Subcutaneous adipose tissue (tissue), 4 donors: Measurements from ENCODE around the gene SLC43A2. TPM values are rescaled to one million over a fixed set of nuclear protein-coding genes. Genes with fewer than 3 reads are reported as not detected.

Source experiments
- total RNA-seq, 4 donors: library from RNA; depleted of rRNA; stranded (reverse); fragments of >200 nt; gene quantifications; one replicate each; pipeline ENCODE4 v1.1.0, GENCODE V29; 2016
- TF ChIP-seq, protein P1 (sequence below): fragments of 450-650 bp; IDR thresholded peaks from one replicate; pipeline ENCODE4 v1.5.1; 2016; ENCODE audit warnings: low read depth, mild to moderate bottlenecking, control low read depth, antibody characterized with exemption, moderate library complexity

The SLC43A2 gene
- total RNA-seq, 4 donors from 2014 or later = 7.3 to 25.6 (median 16.7) TPM

DNA sequence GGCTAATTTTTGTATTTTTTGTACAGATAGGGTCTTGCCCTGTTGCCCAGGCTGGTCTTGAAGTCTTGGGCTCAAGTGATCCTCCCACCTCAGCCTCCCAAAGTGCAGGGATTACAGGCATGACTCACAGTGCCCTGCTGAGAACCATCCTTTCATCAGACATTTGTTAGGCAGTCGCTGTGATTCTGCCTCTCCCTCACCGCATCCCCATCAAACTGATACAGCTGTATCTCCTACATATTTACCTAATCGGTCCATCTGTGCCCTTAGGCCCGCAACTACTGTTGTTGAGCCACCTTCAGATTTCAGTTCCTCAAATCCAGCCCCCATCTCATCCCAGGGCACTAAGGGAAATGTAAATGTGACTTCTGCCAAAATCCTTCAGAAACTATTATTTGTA, 2.0 kb upstream of the SLC43A2 start:
- TF ChIP-seq, protein P1, sequence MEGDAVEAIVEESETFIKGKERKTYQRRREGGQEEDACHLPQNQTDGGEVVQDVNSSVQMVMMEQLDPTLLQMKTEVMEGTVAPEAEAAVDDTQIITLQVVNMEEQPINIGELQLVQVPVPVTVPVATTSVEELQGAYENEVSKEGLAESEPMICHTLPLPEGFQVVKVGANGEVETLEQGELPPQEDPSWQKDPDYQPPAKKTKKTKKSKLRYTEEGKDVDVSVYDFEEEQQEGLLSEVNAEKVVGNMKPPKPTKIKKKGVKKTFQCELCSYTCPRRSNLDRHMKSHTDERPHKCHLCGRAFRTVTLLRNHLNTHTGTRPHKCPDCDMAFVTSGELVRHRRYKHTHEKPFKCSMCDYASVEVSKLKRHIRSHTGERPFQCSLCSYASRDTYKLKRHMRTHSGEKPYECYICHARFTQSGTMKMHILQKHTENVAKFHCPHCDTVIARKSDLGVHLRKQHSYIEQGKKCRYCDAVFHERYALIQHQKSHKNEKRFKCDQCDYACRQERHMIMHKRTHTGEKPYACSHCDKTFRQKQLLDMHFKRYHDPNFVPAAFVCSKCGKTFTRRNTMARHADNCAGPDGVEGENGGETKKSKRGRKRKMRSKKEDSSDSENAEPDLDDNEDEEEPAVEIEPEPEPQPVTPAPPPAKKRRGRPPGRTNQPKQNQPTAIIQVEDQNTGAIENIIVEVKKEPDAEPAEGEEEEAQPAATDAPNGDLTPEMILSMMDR = no peak

DNA sequence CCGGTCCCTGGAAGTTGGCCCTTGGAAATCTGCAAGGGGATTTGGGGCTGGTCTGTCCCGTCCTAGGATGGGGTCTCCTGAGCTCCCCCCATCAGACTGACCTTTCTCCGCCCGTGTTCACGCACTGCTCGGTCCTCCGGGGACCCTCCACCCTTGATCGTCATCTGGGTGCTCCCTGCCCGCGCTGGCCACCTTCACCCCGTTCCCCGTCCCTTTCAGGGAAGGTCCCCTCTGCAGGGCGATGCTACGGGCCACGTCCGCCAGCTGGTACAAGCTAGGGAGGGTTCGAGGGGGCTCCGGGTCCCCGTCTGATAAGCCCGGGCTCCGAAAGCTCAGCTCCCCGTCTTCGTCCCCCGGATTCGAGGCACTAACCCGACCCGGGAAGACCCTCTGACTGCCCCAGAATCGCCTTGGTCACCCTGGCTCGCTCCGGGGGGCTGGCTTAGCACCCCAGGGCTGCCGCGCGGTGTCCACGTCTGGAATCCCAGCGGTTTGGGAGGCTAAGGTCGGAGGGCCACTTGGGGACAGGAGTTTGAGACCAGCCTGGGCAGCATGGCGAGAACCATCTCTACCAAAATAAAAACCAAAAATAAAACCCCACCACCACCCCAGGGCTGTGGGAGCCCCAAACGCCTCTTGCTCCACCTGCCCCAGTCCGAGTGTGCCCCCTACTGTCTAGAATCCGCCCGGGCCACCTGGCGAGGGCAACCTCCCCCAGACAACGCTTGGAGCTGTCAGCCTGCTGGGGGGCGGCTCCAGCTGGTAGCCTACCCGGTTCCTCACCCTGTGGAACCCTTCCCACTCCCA, 1.1 kb upstream of the SLC43A2 start:
- TF ChIP-seq, protein P1 = no peak

DNA sequence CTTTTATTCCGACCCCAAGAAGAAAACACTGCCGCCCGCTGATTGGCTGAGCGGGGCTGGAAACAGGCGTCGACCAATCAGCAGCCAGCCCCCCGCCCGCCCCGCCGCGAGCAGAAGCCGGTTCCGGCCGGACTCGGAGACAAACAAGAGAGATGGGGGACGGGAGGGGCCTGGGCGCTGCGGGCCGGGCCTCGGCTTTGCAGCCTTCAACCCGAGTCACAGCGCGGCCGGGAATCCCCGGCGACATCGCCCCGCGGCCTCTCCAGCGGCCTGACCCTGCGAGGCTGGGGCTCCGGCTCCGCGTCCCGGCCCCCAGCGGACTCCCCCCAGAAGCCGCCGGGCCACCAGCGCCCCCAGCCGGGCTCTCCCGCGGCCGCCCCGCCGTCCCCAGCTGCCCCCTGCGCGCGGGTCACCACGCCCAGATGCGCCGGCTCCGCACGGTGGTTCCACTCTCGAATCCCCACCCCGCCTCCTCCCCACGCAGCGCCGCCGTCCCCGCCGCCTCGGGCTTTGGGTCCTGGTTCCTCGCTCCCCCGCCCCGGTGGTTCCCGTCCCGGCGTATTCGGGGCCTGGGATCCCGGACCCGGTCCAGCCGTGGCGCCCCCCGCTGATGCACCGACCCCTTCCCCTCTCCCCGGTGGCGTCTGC, 346 bp upstream of the SLC43A2 start:
- TF ChIP-seq, protein P1 = no peak

DNA sequence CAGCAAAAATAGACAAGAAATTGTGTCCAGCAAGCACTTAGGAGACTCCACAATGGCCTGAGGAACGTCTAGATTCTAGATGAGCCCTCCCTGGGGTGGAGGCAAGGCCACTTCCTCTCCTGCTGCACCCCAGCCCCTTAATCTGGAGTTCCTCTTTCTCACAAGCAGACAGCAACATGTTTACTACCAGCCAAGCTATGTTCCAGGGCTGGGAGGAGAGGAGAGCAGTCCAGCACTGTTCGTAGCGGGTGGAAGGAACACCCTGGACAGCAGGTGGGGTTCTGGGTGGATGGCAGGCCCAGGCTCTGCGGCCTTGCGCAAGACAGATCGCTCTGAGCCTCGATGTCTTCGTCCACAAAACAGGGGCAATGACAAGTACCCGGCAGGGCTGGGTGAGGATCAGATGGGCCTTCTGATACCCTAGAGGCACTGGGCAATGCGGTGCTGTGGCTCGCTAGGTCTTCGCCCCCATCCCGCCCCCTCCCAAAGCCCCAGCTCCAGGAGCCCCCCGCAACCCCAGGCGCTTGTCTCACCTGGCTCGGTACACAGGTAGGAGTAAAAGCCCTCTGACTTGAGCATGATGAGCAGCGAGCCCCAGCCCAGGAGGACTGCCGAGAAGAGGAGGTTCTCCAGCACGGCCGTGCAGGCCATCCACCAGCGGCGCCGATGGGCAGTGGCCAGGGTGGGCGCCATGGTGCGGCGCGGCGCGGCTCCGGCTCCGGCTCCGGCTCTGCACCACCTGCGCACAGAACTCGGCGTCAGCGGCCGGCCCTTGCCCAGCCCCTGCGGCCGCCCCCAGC, 1.3 kb downstream of the SLC43A2 start:
- TF ChIP-seq, protein P1 = no peak

DNA sequence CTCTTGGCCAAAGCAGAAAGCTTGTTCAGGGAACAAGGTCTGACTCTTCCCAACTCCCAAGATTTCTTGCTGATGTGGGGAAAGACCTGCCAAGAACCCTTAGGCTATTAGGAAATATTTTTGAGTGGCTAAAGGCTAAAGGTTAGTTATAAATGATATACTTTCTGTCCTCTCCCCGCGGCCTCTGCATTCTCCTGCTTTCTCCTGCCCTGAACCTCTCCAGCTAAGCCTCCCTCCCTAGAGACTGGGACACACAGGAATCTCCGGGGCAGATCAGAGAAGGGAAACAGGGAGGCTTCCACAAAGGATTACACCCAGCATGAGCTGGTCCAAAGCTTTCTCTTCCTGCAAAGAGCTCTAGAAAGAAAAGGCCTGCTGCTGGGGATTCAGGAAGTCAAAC, 2.3 kb downstream of the SLC43A2 start:
- TF ChIP-seq, protein P1 = no peak

DNA sequence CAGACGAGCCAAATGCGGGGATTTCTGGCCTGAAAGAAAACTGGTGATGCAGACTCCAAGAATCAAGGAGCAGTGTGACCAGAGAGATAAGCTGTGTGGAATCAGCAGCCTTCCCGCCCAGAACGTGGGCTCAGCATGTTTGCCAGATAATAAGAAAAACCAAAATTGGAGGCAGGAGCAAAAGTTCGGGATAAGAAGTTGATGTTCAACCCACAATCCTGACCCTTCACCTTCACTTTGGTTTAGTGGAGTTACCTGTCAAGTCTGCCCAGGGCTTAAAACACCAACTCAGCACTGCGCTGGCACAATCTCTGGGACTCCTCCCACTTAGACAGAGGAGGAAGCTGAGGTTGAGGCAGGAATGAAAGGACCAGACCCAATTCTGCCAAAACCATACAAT, 3.1 kb downstream of the SLC43A2 start:
- TF ChIP-seq, protein P1 = no peak

DNA sequence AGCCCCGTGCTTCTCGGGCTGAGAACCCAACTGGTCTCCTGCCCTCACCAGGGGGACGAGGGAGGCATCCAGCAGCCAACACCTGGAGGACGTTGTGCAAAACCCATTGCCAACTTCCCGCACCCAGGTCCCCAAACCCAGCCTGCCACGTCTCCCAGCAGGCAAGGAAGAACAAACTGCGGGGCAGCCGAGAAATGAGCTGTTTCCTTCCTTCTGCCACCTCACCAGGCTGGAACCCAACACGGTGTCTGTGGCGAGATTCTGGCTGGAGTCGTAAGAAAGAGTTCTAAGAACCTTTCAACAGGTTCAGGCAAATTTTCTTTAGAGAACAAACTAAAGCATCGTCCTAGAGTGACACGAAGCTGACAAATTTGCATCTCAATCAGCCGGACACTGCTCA, 3.6 kb downstream of the SLC43A2 start:
- TF ChIP-seq, protein P1 = no peak
